ENCODE results near the gene ANKRD12.

- TF ChIP-seq EP300 (IDR thresholded peaks at IDR 0.05) (no peak), POLR2A (IDR thresholded peaks at IDR 0.05) (no peak)
- TF ChIP-seq, protein P1, sequence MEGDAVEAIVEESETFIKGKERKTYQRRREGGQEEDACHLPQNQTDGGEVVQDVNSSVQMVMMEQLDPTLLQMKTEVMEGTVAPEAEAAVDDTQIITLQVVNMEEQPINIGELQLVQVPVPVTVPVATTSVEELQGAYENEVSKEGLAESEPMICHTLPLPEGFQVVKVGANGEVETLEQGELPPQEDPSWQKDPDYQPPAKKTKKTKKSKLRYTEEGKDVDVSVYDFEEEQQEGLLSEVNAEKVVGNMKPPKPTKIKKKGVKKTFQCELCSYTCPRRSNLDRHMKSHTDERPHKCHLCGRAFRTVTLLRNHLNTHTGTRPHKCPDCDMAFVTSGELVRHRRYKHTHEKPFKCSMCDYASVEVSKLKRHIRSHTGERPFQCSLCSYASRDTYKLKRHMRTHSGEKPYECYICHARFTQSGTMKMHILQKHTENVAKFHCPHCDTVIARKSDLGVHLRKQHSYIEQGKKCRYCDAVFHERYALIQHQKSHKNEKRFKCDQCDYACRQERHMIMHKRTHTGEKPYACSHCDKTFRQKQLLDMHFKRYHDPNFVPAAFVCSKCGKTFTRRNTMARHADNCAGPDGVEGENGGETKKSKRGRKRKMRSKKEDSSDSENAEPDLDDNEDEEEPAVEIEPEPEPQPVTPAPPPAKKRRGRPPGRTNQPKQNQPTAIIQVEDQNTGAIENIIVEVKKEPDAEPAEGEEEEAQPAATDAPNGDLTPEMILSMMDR (IDR thresholded peaks at IDR 0.05) = no peak
Measured at GRCh38 chr18:9215221-9215933, 78.8 kb downstream of the ANKRD12 start.

All from sigmoid colon (tissue), 4 donors.